Body of pancreas (tissue), 4 donors: ENCODE data around the gene CGB7.

ENCODE experiments used
- POLR2A ChIP-seq, 3 donors: fragments of 450-650 bp; IDR thresholded peaks; one replicate each; pipeline ENCODE4 v1.6.1; 2016; ENCODE audit warnings: antibody characterized with exemption in 3 of 3, mild to moderate bottlenecking in 2 of 3
- TF ChIP-seq, protein P1 (sequence below), 7 experiments: fragments of 450-650 bp in 4 of 7; fragments of 200-600 bp in 3 of 7; sonication (generic) in 3 of 7; IDR thresholded peaks; one replicate each; pipeline ENCODE4 v1.5.1; 2016 to 2019; ENCODE audit warnings: antibody characterized with exemption in 7 of 7

GRCh38 chr19:49006905-49007304 lies 50.6 kb downstream of the CGB7 start:
- TF ChIP-seq, protein P1, sequence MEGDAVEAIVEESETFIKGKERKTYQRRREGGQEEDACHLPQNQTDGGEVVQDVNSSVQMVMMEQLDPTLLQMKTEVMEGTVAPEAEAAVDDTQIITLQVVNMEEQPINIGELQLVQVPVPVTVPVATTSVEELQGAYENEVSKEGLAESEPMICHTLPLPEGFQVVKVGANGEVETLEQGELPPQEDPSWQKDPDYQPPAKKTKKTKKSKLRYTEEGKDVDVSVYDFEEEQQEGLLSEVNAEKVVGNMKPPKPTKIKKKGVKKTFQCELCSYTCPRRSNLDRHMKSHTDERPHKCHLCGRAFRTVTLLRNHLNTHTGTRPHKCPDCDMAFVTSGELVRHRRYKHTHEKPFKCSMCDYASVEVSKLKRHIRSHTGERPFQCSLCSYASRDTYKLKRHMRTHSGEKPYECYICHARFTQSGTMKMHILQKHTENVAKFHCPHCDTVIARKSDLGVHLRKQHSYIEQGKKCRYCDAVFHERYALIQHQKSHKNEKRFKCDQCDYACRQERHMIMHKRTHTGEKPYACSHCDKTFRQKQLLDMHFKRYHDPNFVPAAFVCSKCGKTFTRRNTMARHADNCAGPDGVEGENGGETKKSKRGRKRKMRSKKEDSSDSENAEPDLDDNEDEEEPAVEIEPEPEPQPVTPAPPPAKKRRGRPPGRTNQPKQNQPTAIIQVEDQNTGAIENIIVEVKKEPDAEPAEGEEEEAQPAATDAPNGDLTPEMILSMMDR (IDR thresholded peaks at IDR 0.05) = no peak
- TF ChIP-seq POLR2A (IDR thresholded peaks at IDR 0.05) = no peak
